SK-N-SH (cell line): ENCODE measurements around the gene SPEG. TPM values are rescaled to one million over a fixed set of nuclear protein-coding genes. Genes with fewer than 3 reads are reported as not detected.

Source experiments
- CTCF ChIA-PET: fragments of 300-600, 350-600 bp; formaldehyde crosslinking; extraction: SDS; loops from one replicate; lab custom pipeline; 2021; lab: Yijun Ruan, JAX
- POLR2A ChIA-PET: fragments of 350-600 bp; sonication (Branson Sonifier 250); formaldehyde crosslinking; extraction: SDS; loops from one replicate; lab custom pipeline; 2020; ENCODE audit warnings: antibody characterized with exemption, inconsistent platforms; lab: Yijun Ruan, JAX
- DNase-seq: peaks from one replicate; pipeline ENCODE4 v3.0.0; 2012
- H2AFZ ChIP-seq: fragments of 200-600 bp; sonication (generic); 2 replicates; pipeline ENCODE4 v1.8.1; 2016; ENCODE audit warnings: antibody characterized with exemption, mild to moderate bottlenecking, low read depth
- H3F3A ChIP-seq: fragments of 200-600 bp; sonication (generic); replicated peaks from 2 replicates; pipeline ENCODE3; 2016; ENCODE audit warnings: antibody characterized with exemption, mild to moderate bottlenecking; ENCODE audit not compliant: insufficient read depth
- H3K27ac ChIP-seq, 2 experiments: fragments of 200-500 bp in 1 of 2; fragments of 200-600 bp in 1 of 2; sonication (Bioruptor generic) in 1 of 2; sonication (generic), shearing (Covaris generic) in 1 of 2; 2 replicates each; pipeline versions ENCODE4 v1.5.1 to v1.6.1; 2014 to 2016; ENCODE audit warnings: low read depth in 2 of 2, inconsistent platforms in 1 of 2, low read length in 1 of 2, mild to moderate bottlenecking in 1 of 2, mixed read lengths in 1 of 2
- H3K27me3 ChIP-seq: fragments of 200-600 bp; sonication (generic), shearing (Covaris generic); 2 replicates; pipeline ENCODE4 v1.6.1; 2016; ENCODE audit warnings: mixed run types; ENCODE audit not compliant: insufficient read depth
- H3K36me3 ChIP-seq, 2 experiments: fragments of 200-500 bp in 1 of 2; fragments of 200-600 bp in 1 of 2; sonication (Bioruptor generic) in 1 of 2; sonication (generic) in 1 of 2; replicated peaks in 1 of 2; 2 replicates each; pipeline versions ENCODE3 to v1.5.1; 2014 to 2016; ENCODE audit warnings: low read length in 1 of 2, mild to moderate bottlenecking in 1 of 2; ENCODE audit not compliant: insufficient read depth in 2 of 2, control insufficient read depth in 1 of 2
- H3K4me1 ChIP-seq, 2 experiments: fragments of 200-500 bp in 1 of 2; fragments of 200-600 bp in 1 of 2; sonication (Bioruptor generic) in 1 of 2; sonication (generic), shearing (Covaris generic) in 1 of 2; 2 replicates each; pipeline versions ENCODE4 v1.5.1 to v1.6.1; 2014 to 2016; ENCODE audit warnings: low read depth in 1 of 2, low read length in 1 of 2, mixed run types in 1 of 2; ENCODE audit not compliant: insufficient read depth in 2 of 2, control insufficient read depth in 1 of 2
- H3K4me2 ChIP-seq: fragments of 200-600 bp; sonication (generic), shearing (Covaris generic); 2 replicates; pipeline ENCODE4 v1.6.1; 2017; ENCODE audit warnings: mixed run types
- H3K4me3 ChIP-seq, 2 experiments: fragments of 200-500 bp in 1 of 2; fragments of 200-600 bp in 1 of 2; sonication (Bioruptor generic) in 1 of 2; sonication (generic), shearing (Covaris generic) in 1 of 2; 2 replicates each; pipeline versions ENCODE4 v1.5.1 to v1.8.1; 2014 to 2016; ENCODE audit warnings: low read depth in 2 of 2, inconsistent platforms in 1 of 2, low read length in 1 of 2, mild to moderate bottlenecking in 1 of 2, mixed read lengths in 1 of 2, moderate library complexity in 1 of 2
- H3K79me2 ChIP-seq: fragments of 200-600 bp; sonication (generic); 2 replicates; pipeline ENCODE4 v1.8.1; 2017; ENCODE audit warnings: mild to moderate bottlenecking; ENCODE audit not compliant: insufficient read depth
- H3K9ac ChIP-seq: fragments of 200-600 bp; sonication (generic); 2 replicates; pipeline ENCODE4 v1.6.1; 2017; ENCODE audit warnings: mixed run types
- H3K9me2 ChIP-seq: fragments of 200-600 bp; sonication (generic); 2 replicates; pipeline ENCODE4 v1.6.1; 2017; ENCODE audit warnings: mixed run types
- H3K9me3 ChIP-seq: fragments of 200-600 bp; sonication (generic); 2 replicates; pipeline ENCODE4 v1.6.1; 2017; ENCODE audit warnings: mixed run types, mild to moderate bottlenecking, moderate library complexity
- H4K20me1 ChIP-seq: fragments of 200-600 bp; sonication (generic); 2 replicates; pipeline ENCODE4 v1.6.1; 2017; ENCODE audit warnings: mild to moderate bottlenecking, mixed run types; ENCODE audit not compliant: insufficient read depth
- CHD2 ChIP-seq: fragments of 150-350 bp; IDR thresholded peaks from 2 replicates; pipeline ENCODE4 v1.6.1; 2018; ENCODE audit warnings: low read length; ENCODE audit not compliant: partially characterized antibody
- CTCF ChIP-seq: fragments of 200-600 bp; sonication (generic); IDR thresholded peaks from 2 replicates; pipeline ENCODE4 v1.6.1; 2017; ENCODE audit warnings: antibody characterized with exemption, mild to moderate bottlenecking, moderate library complexity
- EP300 ChIP-seq, 2 experiments: IDR thresholded peaks; 2 replicates each; pipeline versions ENCODE4 v1.4.0 to v1.6.1; 2012; ENCODE audit warnings: borderline replicate concordance in 1 of 2, low read depth in 1 of 2, low read length in 1 of 2
- FOSL2 ChIP-seq: IDR thresholded peaks from 2 replicates; pipeline ENCODE4 v1.4.0; 2012; ENCODE audit warnings: low read depth, mild to moderate bottlenecking, moderate library complexity, borderline replicate concordance
- FOXJ3 ChIP-seq: sonication (generic); formaldehyde crosslinking; IDR thresholded peaks from 2 replicates; pipeline ENCODE4 v1.5.1; 2020; ENCODE audit warnings: mild to moderate bottlenecking, missing genetic modification reagents
- GATA2 ChIP-seq: sonication (generic); formaldehyde crosslinking; IDR thresholded peaks from 2 replicates; pipeline ENCODE4 v1.5.0; 2020; ENCODE audit warnings: mild to moderate bottlenecking, missing genetic modification reagents
- MAX ChIP-seq: IDR thresholded peaks from 2 replicates; pipeline ENCODE4 v1.4.0; 2012; ENCODE audit warnings: low read depth
- MEF2A ChIP-seq: IDR thresholded peaks from 2 replicates; pipeline ENCODE4 v1.4.0; 2012; ENCODE audit warnings: low read depth, borderline replicate concordance
- MXI1 ChIP-seq: IDR thresholded peaks from 2 replicates; pipeline ENCODE4 v1.6.1; 2012; ENCODE audit warnings: mild to moderate bottlenecking, low read depth, low read length, improper control_type of control experiment
- NFIC ChIP-seq: IDR thresholded peaks from 2 replicates; pipeline ENCODE4 v1.4.0; 2012; ENCODE audit warnings: borderline replicate concordance
- PBX3 ChIP-seq: IDR thresholded peaks from 2 replicates; pipeline ENCODE4; 2012
- POLR2AphosphoS5 ChIP-seq: IDR thresholded peaks from 2 replicates; pipeline ENCODE4 v1.6.1; 2012; ENCODE audit warnings: low read depth, low read length
- REST ChIP-seq: IDR thresholded peaks from 2 replicates; pipeline ENCODE4 v1.6.1; 2012; ENCODE audit warnings: mild to moderate bottlenecking, low read depth, low read length, moderate library complexity
- RFX5 ChIP-seq: IDR thresholded peaks from 2 replicates; pipeline ENCODE4 v1.6.1; 2012; ENCODE audit warnings: mild to moderate bottlenecking, improper control_type of control experiment, low read length
- RXRA ChIP-seq: IDR thresholded peaks from 2 replicates; pipeline ENCODE4 v1.4.0; 2012; ENCODE audit warnings: low read depth, mild to moderate bottlenecking, borderline replicate concordance
- SIN3A ChIP-seq: IDR thresholded peaks from 2 replicates; pipeline ENCODE4 v1.6.1; 2012; ENCODE audit warnings: low read depth, mild to moderate bottlenecking, low read length, moderate library complexity, borderline replicate concordance
- SMC3 ChIP-seq: IDR thresholded peaks from 2 replicates; pipeline ENCODE4 v1.6.1; 2012; ENCODE audit warnings: low read depth, low read length, improper control_type of control experiment
- TAF1 ChIP-seq: IDR thresholded peaks from 2 replicates; pipeline ENCODE4 v1.6.1; 2012; ENCODE audit warnings: low read depth, mild to moderate bottlenecking, low read length, moderate library complexity, borderline replicate concordance
- TEAD4 ChIP-seq: IDR thresholded peaks from 2 replicates; pipeline ENCODE4 v1.4.0; 2012; ENCODE audit warnings: mild to moderate bottlenecking, borderline replicate concordance; ENCODE audit not compliant: insufficient read depth
- ZBTB33 ChIP-seq: IDR thresholded peaks from 2 replicates; pipeline ENCODE4 v1.4.0; 2012; ENCODE audit warnings: low read depth, borderline replicate concordance
- WGBS: methylation state at CpG from one replicate; pipeline ENCODE4 v1.1.6; 2017; ENCODE audit warnings: low lambda C conversion rate; 5-methylcytosine and 5-hydroxymethylcytosine counted together
- polyA plus RNA-seq, 3 experiments: library from polyadenylated mRNA; depleted of rRNA; stranded (reverse); fragments of >200 nt; gene quantifications; 2 replicates each; pipeline ENCODE4 v1.2.3, GENCODE V29; 2012
- TF ChIP-seq, protein P1 (sequence below): IDR thresholded peaks from 2 replicates; pipeline ENCODE4 v1.4.0; 2012; ENCODE audit warnings: low read depth, borderline replicate concordance

The SPEG gene
- polyA plus RNA-seq, 1 of the 3 experiments (the other 2 are of a cell fraction): 107 TPM

DNA sequence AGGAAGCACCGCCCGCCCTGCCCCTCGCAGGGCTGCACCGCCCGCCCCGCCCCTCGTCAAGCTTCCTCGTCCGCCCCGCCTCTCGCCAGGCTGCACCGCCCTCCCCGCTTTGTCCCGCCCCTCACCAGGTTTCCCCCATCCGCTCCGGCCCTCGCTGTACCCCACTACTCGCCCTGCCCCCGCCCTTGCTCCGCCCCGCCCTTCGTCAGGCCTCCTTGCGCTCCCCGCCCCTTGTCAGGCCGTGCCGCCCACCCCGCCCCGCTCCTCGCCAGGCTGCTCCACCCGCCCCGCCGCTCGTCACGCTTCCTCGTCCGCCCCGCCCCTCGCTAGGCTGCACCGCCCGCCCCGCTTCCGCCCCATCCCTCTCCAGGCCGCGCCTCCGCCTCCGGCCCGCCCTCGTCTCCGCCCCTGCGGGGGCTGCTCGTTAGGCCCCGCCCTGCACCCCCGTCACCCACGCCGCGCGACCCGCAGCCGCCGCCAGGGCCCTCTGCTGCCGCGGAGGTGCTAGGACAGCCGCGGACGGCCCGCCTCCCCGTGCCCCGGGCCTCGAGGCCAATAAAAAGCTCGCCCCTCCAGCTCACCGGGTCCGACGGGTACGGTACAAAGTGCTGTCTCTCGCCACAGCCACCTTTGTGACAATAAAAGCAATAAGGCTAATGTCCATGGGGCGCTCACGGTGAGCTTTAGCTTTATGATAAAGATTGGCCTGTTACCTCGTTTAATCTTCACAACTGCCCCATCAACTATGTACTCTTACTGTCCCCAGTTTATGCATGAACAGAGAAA is 46.3 kb upstream of the SPEG start:
- Histone ChIP-seq H3K4me1 (peaks cover 3 to 16% of the 10 kb centered on the region in 2 experiments; a peak in 1 of 4 replicates), H3K36me3 (peaks cover 23 to 29% of the 10 kb centered on the region in 2 experiments), H2AFZ (peak overlapping the region; percentile 96), H3K9me3 (no peaks in the 10 kb centered on the region), H3F3A (peaks cover 8% of the 10 kb centered on the region), H3K79me2 (peaks cover 13% of the 10 kb centered on the region), H4K20me1 (no peaks in the 10 kb centered on the region), H3K4me2 (peak overlapping the region; percentile 70; the same call in 1 of the 2 replicates), H3K27me3 (no peaks in the 10 kb centered on the region), H3K27ac (peak overlapping the region; percentile 43 to 75; a peak in 3 of 4 replicates), H3K9me2 (no peaks in the 10 kb centered on the region), H3K9ac (0 out of 2 replicates have a peak overlapping the region, but pooled peaks have one; percentile 32), H3K4me3 (peak overlapping the region in 1 of 2 experiments; percentile 43; a peak in 2 of 4 replicates)
- peak; percentile 99 for DNase-seq
- ChIA-PET CTCF (interaction anchor here (0.5 to 7.7 kb wide), 28 partner anchors 9 to 384 kb away, joined by 3 to 52 read pairs (median 4); partner anchors contain the start of genes CHPF, GMPPA, SLC23A3 and TMEM198), POLR2A (interaction anchor here (0.7 to 2.1 kb wide), 8 partner anchors 14 to 139 kb away, joined by 3 to 5 read pairs (median 3); partner anchors contain the start of gene DNAJB2)
- WGBS: 3% methylated on average over 20 of the region's 78 CpGs
- TF ChIP-seq REST: no peak
- no peak for TF ChIP-seq EP300 (IDR thresholded peaks at IDR 0.05; ENCODE audit: borderline replicate concordance in 1 of 2, low read depth in 1 of 2, low read length in 1 of 2)
- TF ChIP-seq POLR2AphosphoS5: peak; percentile 16; the same call in 1 of the 2 replicates
- TF ChIP-seq MAX: peak; percentile 82
- TF ChIP-seq PBX3: no peak
- no peak for TF ChIP-seq RXRA
- no peak for TF ChIP-seq ZBTB33
- no peak for TF ChIP-seq FOXJ3 (CRISPR knock-in tag)
- TF ChIP-seq TEAD4: no peak; the same call in 1 of the 2 replicates
- TF ChIP-seq MEF2A: no peak
- TF ChIP-seq, protein P1, sequence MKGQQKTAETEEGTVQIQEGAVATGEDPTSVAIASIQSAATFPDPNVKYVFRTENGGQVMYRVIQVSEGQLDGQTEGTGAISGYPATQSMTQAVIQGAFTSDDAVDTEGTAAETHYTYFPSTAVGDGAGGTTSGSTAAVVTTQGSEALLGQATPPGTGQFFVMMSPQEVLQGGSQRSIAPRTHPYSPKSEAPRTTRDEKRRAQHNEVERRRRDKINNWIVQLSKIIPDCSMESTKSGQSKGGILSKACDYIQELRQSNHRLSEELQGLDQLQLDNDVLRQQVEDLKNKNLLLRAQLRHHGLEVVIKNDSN: no peak
- TF ChIP-seq RFX5: no peak
- peak; percentile 64 for TF ChIP-seq CTCF
- TF ChIP-seq CHD2: no peak
- TF ChIP-seq NFIC: no peak
- TF ChIP-seq SIN3A: no peak
- TF ChIP-seq GATA2: no peak
- peak; percentile 26; the same call in 1 of the 2 replicates for TF ChIP-seq SMC3
- peak; percentile 59; the same call in 1 of the 2 replicates for TF ChIP-seq TAF1
- TF ChIP-seq MXI1: peak; percentile 73; the same call in 1 of the 2 replicates
- no peak for TF ChIP-seq FOSL2
